NB4 (cell line): ENCODE data around the gene NLRP6.

Experiments used
- POLR2A ChIP-seq: IDR thresholded peaks from 2 replicates; pipeline ENCODE4 v1.6.1; 2011; ENCODE audit warnings: mild to moderate bottlenecking; ENCODE audit not compliant: insufficient read length; ENCODE audit errors: extremely low read depth
- TF ChIP-seq, protein P1 (sequence below): IDR thresholded peaks from 2 replicates; pipeline ENCODE4 v1.6.1; 2011; ENCODE audit warnings: low read depth, low read length
- TF ChIP-seq, protein P2 (sequence below): IDR thresholded peaks from one replicate; pipeline ENCODE4 v1.5.1; 2012; ENCODE audit warnings: low read depth, low read length

DNA sequence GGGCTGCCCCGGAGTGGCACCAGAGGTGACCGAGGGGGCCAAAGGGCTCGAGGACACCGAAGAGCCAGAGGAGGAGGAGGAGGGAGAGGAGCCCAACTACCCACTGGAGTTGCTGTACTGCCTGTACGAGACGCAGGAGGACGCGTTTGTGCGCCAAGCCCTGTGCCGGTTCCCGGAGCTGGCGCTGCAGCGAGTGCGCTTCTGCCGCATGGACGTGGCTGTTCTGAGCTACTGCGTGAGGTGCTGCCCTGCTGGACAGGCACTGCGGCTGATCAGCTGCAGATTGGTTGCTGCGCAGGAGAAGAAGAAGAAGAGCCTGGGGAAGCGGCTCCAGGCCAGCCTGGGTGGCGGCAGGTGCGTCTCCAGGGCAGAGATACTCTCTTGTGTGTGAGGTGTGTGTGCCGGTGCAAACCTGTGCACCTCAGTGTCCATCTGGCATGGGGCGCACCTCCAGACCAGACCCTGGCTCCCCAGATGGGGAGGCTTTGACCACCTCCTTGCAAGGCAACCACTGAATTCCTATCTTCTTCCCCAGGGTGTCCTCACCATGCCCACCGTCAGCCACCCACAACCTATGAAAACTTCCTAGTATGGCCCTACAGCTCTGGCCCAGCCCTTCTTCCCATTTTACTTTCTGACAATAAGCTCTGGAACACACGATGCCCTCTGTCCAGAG is 3.4 kb downstream of the NLRP6 start:
- TF ChIP-seq POLR2A, result no peak
- TF ChIP-seq, protein P1, sequence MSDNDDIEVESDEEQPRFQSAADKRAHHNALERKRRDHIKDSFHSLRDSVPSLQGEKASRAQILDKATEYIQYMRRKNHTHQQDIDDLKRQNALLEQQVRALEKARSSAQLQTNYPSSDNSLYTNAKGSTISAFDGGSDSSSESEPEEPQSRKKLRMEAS, result no peak
- TF ChIP-seq, protein P2, sequence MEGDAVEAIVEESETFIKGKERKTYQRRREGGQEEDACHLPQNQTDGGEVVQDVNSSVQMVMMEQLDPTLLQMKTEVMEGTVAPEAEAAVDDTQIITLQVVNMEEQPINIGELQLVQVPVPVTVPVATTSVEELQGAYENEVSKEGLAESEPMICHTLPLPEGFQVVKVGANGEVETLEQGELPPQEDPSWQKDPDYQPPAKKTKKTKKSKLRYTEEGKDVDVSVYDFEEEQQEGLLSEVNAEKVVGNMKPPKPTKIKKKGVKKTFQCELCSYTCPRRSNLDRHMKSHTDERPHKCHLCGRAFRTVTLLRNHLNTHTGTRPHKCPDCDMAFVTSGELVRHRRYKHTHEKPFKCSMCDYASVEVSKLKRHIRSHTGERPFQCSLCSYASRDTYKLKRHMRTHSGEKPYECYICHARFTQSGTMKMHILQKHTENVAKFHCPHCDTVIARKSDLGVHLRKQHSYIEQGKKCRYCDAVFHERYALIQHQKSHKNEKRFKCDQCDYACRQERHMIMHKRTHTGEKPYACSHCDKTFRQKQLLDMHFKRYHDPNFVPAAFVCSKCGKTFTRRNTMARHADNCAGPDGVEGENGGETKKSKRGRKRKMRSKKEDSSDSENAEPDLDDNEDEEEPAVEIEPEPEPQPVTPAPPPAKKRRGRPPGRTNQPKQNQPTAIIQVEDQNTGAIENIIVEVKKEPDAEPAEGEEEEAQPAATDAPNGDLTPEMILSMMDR, result no peak
